Lung (tissue), 12 donors: ENCODE measurements around the gene CCDC57. TPM values are rescaled to one million over a fixed set of nuclear protein-coding genes. Genes with fewer than 3 reads are reported as not detected.
A peak's percentile ranks its signal among the peaks of the same experiment; 100 is the strongest.

Source experiments
- ATAC-seq: fragments of 200-7000 bp; cut with Tn5 transposase; one replicate; pipeline ENCODE4 v1.9.1; 2020; ENCODE audit warnings: moderate number of reproducible peaks; ENCODE audit not compliant: insufficient read depth, low FRiP score
- DNase-seq, 3 donors: peaks; one replicate each; pipeline ENCODE4 v3.0.0-alpha.2; 2013 to 2017
- H3K27ac ChIP-seq, 2 donors: one replicate each; pipeline ENCODE4 v1.5.1; 2013; ENCODE audit warnings: mild to moderate bottlenecking in 2 of 2, moderate library complexity in 2 of 2, control low read depth in 1 of 2, inconsistent platforms in 1 of 2, low read depth in 1 of 2, low read length in 1 of 2
- H3K27me3 ChIP-seq, 3 donors: one replicate each; pipeline ENCODE4 v1.5.1; 2013; ENCODE audit warnings: low read length in 2 of 3; ENCODE audit not compliant: control insufficient read depth in 3 of 3, insufficient read depth in 3 of 3
- H3K36me3 ChIP-seq, 4 donors: one replicate each; pipeline ENCODE4 v1.5.1; 2013; ENCODE audit warnings: low read length in 4 of 4, mild to moderate bottlenecking in 1 of 4, moderate library complexity in 1 of 4; ENCODE audit not compliant: control insufficient read depth in 4 of 4, insufficient read depth in 4 of 4
- H3K4me1 ChIP-seq, 5 donors: one replicate each; pipeline ENCODE4 v1.5.1; 2013; ENCODE audit warnings: low read length in 5 of 5, mild to moderate bottlenecking in 2 of 5, moderate library complexity in 1 of 5; ENCODE audit not compliant: control insufficient read depth in 5 of 5, insufficient read depth in 5 of 5
- H3K4me3 ChIP-seq: one replicate; pipeline ENCODE4 v1.5.1; 2013; ENCODE audit warnings: mild to moderate bottlenecking, control low read depth, moderate library complexity
- H3K9ac ChIP-seq, 2 donors: one replicate each; pipeline ENCODE4 v1.5.1; 2013; ENCODE audit warnings: low read length in 2 of 2, control low read depth in 1 of 2; ENCODE audit not compliant: insufficient read depth in 1 of 2
- H3K9me3 ChIP-seq, 4 donors: one replicate each; pipeline ENCODE4 v1.5.1; 2013; ENCODE audit warnings: low read length in 3 of 4, mild to moderate bottlenecking in 1 of 4, moderate library complexity in 1 of 4; ENCODE audit not compliant: control insufficient read depth in 4 of 4, insufficient read depth in 3 of 4
- CTCF ChIP-seq: IDR thresholded peaks from 2 replicates; pipeline ENCODE4 v1.5.1; 2012; ENCODE audit warnings: mild to moderate bottlenecking; ENCODE audit errors: control extremely low read depth, extremely low read depth
- WGBS, 2 donors: extraction: QIAGEN DNeasy Blood & Tissue Kit; methylation state at CpG; one replicate each; pipeline ENCODE4 v1.1.7; 2013; 5-methylcytosine and 5-hydroxymethylcytosine counted together
- polyA plus RNA-seq, 2 donors: library from polyadenylated mRNA; stranded (reverse); fragments of 200-250 nt; gene quantifications; one replicate each; pipeline ENCODE4 v1.2.1, GENCODE V29; 2013
- total RNA-seq, 2 donors: library from RNA; depleted of rRNA in 1 of 2; stranded (reverse); fragments of >200 nt in 1 of 2; gene quantifications; one replicate each; pipeline ENCODE4 v1.2.1, GENCODE V29; 2014 to 2021
- donor health status: control.
- donor health status: control.
- donor health status: Bipolar disorder and iron deficiency.
- donor health status: healthy.
- donor health status: DM: yes; HTN: yes; CAD: no.

CCDC57 gene
- total and polyA plus RNA-seq, 4 donors, result 33.2 to 128 (median 74.9) TPM

- peaks cover 0 to 19% (median 10%) of the 10 kb centered on the region in 5 donors for H3K4me1 ChIP-seq
- no peak for TF ChIP-seq CTCF
- peak overlapping the region; percentile 14 to 73 for H3K27ac ChIP-seq
- H3K4me3 ChIP-seq, result peak overlapping the region; percentile 81
- H3K9ac ChIP-seq, result no peak overlapping the region
- ATAC-seq (no peak), DNase-seq (no peak)
- H3K9me3 ChIP-seq, result no peaks in the 10 kb centered on the region
- 1 to 3% methylated on average over 41 to 47 of the region's 47 CpGs for WGBS, 2 donors
- H3K36me3 ChIP-seq, result peaks cover 0 to 37% (median 6%) of the 10 kb centered on the region in 4 donors
- H3K27me3 ChIP-seq, result no peaks in the 10 kb centered on the region
These were observed 147.4 kb downstream of the CCDC57 start for GRCh38 chr17:82065193-82065637.

GRCh38 chr17:82064433-82065192 is 148.0 kb downstream of the CCDC57 start:
- no peak for DNase-seq

GRCh38 chr17:82063424-82064415 is 148.9 kb downstream of the CCDC57 start:
- H3K27ac ChIP-seq, result no peak overlapping the region
- no peaks in the 10 kb centered on the region for H3K9me3 ChIP-seq
- peaks cover 0 to 19% (median 10%) of the 10 kb centered on the region in 5 donors for H3K4me1 ChIP-seq
- WGBS, 2 donors, result 83 to 88% methylated on average over 20 of the region's 20 CpGs
- no peak overlapping the region for H3K4me3 ChIP-seq
- TF ChIP-seq CTCF, result no peak
- DNase-seq (no peak), ATAC-seq (no peak)
- H3K36me3 ChIP-seq, result peaks cover 0 to 52% (median 6%) of the 10 kb centered on the region in 4 donors
- no peak overlapping the region for H3K9ac ChIP-seq
- no peaks in the 10 kb centered on the region for H3K27me3 ChIP-seq

More at GRCh38 chr17:82064433-82065192, 148.0 kb downstream of the CCDC57 start:
- peak overlapping the region in 1 of 2 donors; percentile 28 for H3K27ac ChIP-seq
- no peaks in the 10 kb centered on the region for H3K9me3 ChIP-seq
- no peak overlapping the region for H3K9ac ChIP-seq
- H3K36me3 ChIP-seq, result peaks cover 0 to 43% (median 6%) of the 10 kb centered on the region in 4 donors
- WGBS, 2 donors, result 27 to 43% methylated on average over 36 of the region's 36 CpGs
- TF ChIP-seq CTCF, result no peak
- no peak for ATAC-seq
- peaks cover 0 to 19% (median 10%) of the 10 kb centered on the region in 5 donors for H3K4me1 ChIP-seq
- H3K27me3 ChIP-seq, result no peaks in the 10 kb centered on the region
- peak overlapping the region; percentile 81 for H3K4me3 ChIP-seq
